Smooth muscle cell of the umbilical artery (primary cell): ENCODE results near the gene SRM. TPM values are rescaled to one million over a fixed set of nuclear protein-coding genes. Genes with fewer than 3 reads are reported as not detected.

ENCODE experiments used
- total RNA-seq: library from RNA; depleted of rRNA; stranded (reverse); fragments of >200 nt; gene quantifications from 2 replicates; pipeline ENCODE4 v1.2.3, GENCODE V29; 2014

SRM gene
- 31.8 and 69.2 TPM in 2 replicates for total RNA-seq

GRCh38 chr1:11059968-11060830 is at the start of gene SRM:
Gene SRM (minus strand): TSS chr1:11060018. CDS start chr1:11059943, 75 bp downstream.

GRCh38 chr1:11099310-11100148 is 39.7 kb upstream of the SRM start, which contains the start of gene EXOSC10:
Gene EXOSC10 (minus strand): TSS chr1:11099869. CDS start chr1:11099831, 38 bp downstream.

GRCh38 chr1:11046625-11047365 is 13.0 kb downstream of the SRM start, which contains the start of gene MASP2:
Gene MASP2 (minus strand): TSS chr1:11047239. CDS start chr1:11047207, 32 bp downstream.

GRCh38 chr1:11012260-11013159 is 47.3 kb downstream of the SRM start, which contains the start of gene TARDBP:
Gene TARDBP (plus strand): TSS chr1:11012654. CDS start chr1:11013728, 1,074 bp downstream.

Other genes with a start within 250 kb of the SRM start
- gene TARDBP, start 47.4 kb downstream of the SRM start, total RNA-seq = 90.0 and 130 TPM in 2 replicates
- not detected in 2 replicates for gene MASP2, start 12.8 kb downstream of the SRM start, total RNA-seq
- gene EXOSC10, start 39.9 kb upstream of the SRM start, total RNA-seq = 28.8 and 40.3 TPM in 2 replicates
- 10.4 TPM in 1 of 2 replicates, not detected in the other for gene ANGPTL7, start 129.3 kb upstream of the SRM start, total RNA-seq
- gene MTOR, start 202.5 kb upstream of the SRM start, total RNA-seq = 38.3 and 59.1 TPM in 2 replicates
- 3.0 and 7.3 TPM in 2 replicates for gene UBIAD1, start 213.2 kb upstream of the SRM start, total RNA-seq